Stimulated activated CD8-positive, alpha-beta memory T cell treated with anti-CD3 and anti-CD28 coated beads, Interleukin-4, amount 100 ng/mL, for 48 hours (primary cell): ENCODE data around the gene KRT37.

Source experiments
- DNase-seq: peaks from one replicate; pipeline ENCODE4 v3.0.0-alpha.2; 2020

The KRT37 gene

DNA sequence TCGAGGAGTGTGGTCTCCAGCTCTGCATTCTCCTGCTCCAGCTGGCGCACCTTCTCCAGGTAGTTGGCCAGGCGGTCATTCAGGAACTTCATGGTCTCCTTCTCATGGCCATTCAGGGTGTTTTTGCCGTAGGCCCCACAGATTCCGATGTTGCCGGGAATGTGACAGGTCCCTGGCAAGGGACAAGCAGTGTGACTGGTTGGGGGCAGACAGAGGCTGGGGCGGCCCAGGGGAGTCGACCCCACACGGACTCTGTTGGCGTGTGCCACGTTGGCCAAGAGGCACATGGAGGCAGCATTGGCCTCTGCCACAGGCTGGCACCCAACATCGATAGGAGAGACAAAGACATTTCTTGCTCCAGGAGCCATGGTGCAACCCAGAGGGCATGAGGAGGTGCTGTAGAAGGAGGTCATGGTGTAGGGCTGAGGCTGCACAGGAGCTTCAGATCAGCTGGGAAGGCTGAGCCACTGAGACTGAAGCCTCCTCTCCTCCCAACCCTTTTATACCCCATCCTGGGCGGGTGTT is at the start of gene KRT37:
TSS of gene KRT37 (minus strand) at position 475 of the 525 bp plus-strand sequence. CDS start at position 413, 62 bp downstream.
- DNase-seq, result no peak

GRCh38 chr17:41468346-41468745 is 44.0 kb upstream of the KRT37 start:
- DNase-seq, result no peak

GRCh38 chr17:41467561-41467960 is 43.2 kb upstream of the KRT37 start:
- no peak for DNase-seq

DNA sequence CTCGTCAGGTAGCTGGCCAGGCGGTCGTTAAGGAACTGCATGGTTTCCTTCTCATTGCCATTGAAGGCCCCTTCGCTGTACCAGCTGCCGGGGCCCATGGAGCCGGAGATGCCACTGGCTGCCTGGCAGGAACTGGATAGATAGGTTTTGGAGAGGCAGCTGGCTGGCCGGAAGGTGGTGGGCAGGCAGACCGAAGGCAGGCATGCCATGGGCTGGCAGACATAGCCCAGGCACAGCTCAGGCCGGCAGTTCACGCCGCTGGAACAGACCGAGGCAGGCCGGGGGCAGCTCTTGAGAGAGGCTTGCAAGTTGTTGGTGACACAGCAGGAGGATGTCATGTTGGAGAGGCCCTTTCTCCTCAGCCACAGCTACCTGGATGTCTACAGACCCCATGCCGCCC is 42.6 kb upstream of the KRT37 start, which contains the start of gene KRT32:
TSS of gene KRT32 (minus strand) at position 399 of the 400 bp plus-strand sequence. CDS start at position 338, 61 bp downstream.
- DNase-seq, result no peak

- no peak for DNase-seq
Measured at GRCh38 chr17:41464682-41465081, 40.3 kb upstream of the KRT37 start.

DNA sequence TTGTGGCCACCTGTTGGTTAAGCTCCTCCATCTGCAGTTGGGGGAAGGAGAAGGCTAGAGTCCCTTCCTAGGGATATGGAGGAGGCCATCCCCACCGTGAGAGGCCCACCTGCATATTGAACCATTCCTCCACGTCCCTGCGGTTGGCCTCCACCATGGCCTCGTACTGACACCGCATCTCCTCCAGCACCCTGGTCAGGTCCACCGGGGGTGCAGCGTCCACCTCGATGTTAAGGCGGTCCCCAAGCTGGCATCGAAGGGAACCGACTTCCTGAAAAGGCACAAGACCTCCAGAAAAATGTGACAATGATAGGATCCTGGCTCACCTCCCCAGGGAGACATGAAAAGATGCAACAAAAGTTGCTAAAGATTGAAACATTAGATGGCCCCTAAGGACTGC is 39.8 kb upstream of the KRT37 start:
- DNase-seq, result no peak

DNA sequence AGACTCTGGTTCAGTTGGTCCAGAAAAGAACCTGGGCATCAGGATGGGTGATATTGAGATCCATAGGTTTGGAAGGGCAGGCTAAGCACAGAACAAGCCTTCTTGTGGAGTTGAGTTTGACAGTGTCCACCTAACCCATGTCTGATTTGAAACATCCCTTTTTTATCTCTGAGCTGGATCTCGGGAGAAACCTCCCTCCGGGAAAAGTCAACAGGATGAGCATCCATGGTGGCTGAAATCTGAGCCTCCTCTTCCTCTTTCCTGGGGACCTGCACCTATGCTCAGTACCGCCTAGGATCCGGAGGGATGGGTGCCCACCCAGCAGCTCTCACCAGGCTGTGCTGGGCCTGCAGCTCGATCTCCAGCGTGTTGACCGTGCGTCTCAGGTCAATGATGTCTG is 39.4 kb upstream of the KRT37 start:
- no peak for DNase-seq

GRCh38 chr17:41462705-41463104 is 38.3 kb upstream of the KRT37 start:
- no peak for DNase-seq

GRCh38 chr17:41457676-41458075 is 33.3 kb upstream of the KRT37 start:
- DNase-seq, result no peak

DNA sequence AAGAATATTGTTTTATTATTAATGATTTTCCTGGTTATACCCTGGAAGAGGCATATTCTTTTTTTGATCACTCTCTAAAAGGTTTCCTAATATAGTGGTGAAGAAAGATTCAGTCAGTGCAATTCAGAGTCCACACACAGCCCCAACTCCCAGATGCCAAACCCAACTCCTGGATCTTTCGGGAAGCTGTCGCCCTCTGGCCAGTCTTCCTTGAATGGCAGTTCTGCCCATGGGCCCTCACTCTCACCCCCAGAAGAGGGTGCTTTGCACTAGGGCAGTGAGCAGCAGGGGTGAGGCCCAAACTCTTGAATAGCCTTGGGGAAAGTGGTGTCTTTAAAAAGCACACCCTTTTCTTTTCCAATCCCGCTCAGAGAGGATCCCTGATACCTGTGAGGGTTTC is 31.8 kb upstream of the KRT37 start:
- DNase-seq, result no peak

DNA sequence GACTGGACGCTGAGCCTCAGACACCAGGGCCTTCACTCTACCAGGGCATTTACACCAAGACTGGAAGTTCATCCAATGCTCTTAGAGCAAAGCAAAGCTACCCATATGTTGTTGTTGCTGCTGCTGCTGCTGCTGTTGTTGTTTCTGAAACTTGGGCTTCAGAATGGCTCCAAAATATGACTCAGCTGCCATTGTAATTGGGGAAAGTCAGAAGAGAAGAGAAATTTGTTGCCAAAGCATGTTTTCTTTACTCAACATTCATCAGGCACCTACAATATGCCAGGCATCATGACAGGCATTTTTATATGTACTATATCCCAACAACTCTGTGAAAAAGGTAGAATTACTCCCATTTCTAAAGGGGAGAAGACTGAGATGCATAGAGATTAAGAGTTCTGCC is 30.9 kb upstream of the KRT37 start:
- no peak for DNase-seq

DNA sequence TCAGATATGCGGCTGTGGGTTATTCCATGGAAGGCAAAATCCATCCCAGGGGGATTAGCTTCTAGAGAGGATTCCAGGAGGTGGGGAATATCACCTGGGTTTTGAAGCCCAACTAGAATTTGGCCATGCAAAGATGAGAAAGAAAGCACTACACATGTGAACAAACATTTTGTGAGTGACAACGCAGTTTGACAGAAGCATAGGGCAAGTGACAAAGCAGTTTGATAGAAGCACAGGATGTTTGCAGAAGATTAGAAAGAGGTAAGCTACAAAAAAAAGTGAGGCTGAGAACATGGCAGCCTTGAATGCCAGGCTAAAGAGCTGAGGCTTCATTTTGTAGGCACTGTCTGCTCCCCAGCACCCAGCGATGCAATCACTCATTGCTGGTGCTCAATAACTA is 28.7 kb upstream of the KRT37 start:
- DNase-seq, result no peak

GRCh38 chr17:41452281-41452680 is 27.9 kb upstream of the KRT37 start:
- DNase-seq, result no peak

- DNase-seq, result no peak
Measured at GRCh38 chr17:41451154-41451728, 26.9 kb upstream of the KRT37 start.

GRCh38 chr17:41449008-41449407 is 24.6 kb upstream of the KRT37 start:
- no peak for DNase-seq

GRCh38 chr17:41448506-41448905 is 24.1 kb upstream of the KRT37 start:
- DNase-seq, result no peak

DNA sequence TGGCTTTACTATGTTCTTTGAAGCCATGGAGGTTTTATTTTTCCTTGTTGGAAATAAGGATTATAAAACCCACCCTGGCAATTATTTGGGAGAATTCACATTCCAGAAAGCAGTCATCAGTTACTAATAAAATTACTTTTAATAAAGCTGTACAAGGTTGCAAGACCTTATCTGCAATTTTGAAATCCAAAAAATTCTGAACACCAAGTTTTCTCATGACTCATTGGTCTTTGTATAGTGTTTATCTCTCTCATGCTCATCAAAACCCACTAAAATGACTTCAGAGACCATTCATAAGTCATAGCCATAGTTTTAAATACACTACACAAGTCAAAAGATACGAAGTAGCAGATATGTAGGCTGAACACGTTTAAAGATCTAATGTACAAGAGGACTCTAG is 22.4 kb upstream of the KRT37 start:
- no peak for DNase-seq

DNA sequence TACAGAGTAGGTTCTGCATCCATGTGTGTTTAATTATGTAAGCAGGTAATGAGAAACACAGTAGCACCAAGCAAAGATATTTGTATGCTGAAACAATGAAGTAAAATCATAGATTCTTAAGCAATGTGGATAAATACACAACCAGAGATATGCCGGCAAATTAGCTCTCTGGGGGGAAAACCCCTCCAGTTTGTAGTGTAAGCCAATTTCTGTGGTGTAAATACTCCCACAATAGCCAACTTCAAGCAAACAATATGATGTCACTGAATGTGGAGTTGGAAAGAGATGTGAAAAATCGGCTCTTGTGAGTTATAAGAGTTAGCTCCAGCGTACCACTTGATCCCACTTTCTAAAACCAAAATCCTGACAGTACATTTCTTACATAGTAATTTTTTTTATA is 20.3 kb upstream of the KRT37 start:
- no peak for DNase-seq

- no peak for DNase-seq
Measured at GRCh38 chr17:41444186-41444585, 19.8 kb upstream of the KRT37 start.

- no peak for DNase-seq
Measured at GRCh38 chr17:41442739-41443138, 18.4 kb upstream of the KRT37 start.

DNA sequence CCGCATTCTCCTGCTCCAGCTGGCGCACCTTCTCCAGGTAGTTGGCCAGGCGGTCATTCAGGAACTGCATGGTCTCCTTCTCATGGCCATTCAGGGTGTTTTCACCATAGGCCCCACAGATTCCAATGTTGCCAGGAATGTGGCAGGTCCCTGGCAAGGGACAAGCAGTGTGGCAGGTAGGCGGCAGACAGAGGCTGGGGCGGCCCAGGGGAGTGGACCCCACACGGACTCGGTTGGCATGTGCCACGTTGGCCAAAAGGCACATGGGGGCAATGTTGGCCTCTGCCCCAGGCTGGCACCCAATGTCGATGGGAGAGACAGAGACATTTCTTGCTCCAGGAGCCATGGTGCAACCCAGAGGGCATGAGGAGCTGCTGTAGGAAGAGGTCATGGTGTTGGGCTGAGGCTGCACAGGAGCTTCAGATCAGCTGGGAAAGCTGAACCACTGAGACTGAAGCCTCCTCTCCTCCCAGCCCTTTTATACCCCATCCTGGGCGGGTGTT is 16.2 kb upstream of the KRT37 start, which contains the start of gene KRT38:
TSS of gene KRT38 (minus strand) at position 453 of the 503 bp plus-strand sequence. CDS start at position 391, 62 bp downstream.
- no peak for DNase-seq

- DNase-seq, result no peak
Measured at GRCh38 chr17:41439375-41439774, 15.0 kb upstream of the KRT37 start.

DNA sequence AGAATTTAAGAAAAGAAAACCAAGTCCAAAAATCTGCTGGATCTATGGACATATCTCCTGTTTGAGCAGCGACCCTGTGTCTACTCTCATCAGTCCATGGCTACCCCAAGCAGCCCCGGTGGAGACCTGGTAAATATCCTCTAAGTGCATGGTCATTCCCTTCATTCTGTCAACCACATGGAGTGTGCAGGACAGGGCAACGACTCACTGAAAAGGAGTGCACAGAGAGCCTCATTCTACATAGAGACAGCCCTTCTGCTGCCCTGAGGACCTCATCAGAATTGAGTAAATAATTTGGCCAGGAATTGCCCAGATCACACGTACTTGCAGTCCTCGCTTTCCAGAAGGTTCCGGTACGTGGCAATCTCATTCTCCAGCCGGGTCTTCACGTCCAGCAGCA is 13.4 kb upstream of the KRT37 start:
- DNase-seq, result no peak

DNA sequence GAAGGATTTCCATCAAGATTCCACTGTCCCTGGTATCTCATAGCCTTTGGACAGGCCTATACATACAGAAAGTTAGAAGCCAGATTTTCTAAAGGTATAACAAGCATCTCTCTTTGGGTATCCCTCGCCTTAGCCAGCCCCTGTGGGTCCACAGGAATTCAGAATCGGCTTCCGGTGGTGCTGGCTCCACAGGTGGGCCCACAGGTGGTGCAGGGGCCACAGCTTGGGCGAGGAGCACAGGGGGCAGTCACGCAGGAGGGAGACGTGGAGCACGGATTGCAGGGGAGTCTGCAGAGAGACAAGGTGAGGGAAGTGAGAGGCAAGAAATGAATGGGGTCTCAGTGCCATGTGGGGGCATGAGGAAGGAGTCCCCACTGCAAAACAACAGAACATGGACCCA is 12.9 kb upstream of the KRT37 start:
- no peak for DNase-seq

DNA sequence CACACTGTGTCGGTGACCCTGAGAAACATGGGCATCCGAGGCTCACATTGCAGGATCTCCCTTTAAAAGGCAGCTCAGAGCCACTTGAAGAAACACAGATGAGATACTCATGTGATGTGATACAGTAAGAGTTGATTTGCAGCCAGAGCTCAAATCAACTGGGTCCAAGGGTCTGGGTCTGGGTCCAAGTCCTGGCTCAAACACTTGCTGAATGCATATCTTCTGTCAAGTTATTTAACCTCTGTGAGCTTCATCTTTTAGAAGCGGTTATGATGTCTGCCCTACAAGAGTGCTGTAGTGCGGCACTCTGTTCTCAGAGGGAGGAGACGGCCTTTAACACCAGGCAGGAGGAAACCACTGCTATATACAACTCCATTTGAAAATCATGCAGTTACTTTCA is 10.0 kb upstream of the KRT37 start:
- DNase-seq, result no peak
